ENCODE data around the gene FAM3D. TPM values are rescaled to one million over a fixed set of nuclear protein-coding genes. Genes with fewer than 3 reads are reported as not detected.

Gene FAM3D
- total RNA-seq, 4 donors from 2014 or later, result not detected

DNA sequence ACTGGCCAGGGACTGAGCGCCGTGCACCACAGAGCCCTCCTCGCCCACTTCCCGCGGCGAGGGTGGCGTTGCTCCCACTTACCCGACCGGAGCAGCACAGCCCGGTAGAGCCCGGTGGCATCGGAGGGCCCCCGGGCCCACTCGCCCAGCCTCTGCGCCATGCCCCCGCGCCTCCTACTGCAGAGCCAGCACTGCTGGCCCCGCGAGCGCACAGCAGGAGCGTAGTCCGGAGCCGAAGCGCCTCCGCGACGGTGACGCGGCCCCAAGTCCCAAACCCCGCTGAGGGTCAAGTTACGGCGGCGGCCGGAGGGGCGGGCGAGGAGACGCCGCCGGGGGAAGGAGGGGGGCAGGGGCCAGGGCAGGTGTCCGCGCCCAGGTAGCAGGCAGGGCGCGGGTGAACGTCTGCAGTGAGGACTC, 79.8 kb downstream of the FAM3D start:
- Histone ChIP-seq H3K4me1 (peaks cover 0 to 26% (median 11%) of the 10 kb centered on the region in 4 donors), H3K36me3 (no peaks in the 10 kb centered on the region), H3K27me3 (peaks cover 0 to 24% of the 10 kb centered on the region in 2 donors), H3K4me3 (peak overlapping the region in 1 of 4 donors; percentile 34), H3K27ac (no peak overlapping the region), H3K9me3 (no peaks in the 10 kb centered on the region)
- WGBS, 2 donors, result 11 to 37% methylated on average over 10 to 15 of the region's 44 CpGs
- TF ChIP-seq POLR2A (IDR thresholded peaks at IDR 0.05) (no peak), EP300 (IDR thresholded peaks at IDR 0.05) (no peak)
- TF ChIP-seq, protein P1, sequence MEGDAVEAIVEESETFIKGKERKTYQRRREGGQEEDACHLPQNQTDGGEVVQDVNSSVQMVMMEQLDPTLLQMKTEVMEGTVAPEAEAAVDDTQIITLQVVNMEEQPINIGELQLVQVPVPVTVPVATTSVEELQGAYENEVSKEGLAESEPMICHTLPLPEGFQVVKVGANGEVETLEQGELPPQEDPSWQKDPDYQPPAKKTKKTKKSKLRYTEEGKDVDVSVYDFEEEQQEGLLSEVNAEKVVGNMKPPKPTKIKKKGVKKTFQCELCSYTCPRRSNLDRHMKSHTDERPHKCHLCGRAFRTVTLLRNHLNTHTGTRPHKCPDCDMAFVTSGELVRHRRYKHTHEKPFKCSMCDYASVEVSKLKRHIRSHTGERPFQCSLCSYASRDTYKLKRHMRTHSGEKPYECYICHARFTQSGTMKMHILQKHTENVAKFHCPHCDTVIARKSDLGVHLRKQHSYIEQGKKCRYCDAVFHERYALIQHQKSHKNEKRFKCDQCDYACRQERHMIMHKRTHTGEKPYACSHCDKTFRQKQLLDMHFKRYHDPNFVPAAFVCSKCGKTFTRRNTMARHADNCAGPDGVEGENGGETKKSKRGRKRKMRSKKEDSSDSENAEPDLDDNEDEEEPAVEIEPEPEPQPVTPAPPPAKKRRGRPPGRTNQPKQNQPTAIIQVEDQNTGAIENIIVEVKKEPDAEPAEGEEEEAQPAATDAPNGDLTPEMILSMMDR (IDR thresholded peaks at IDR 0.05), result no peak
- DNase-seq (ENCODE audit: low spot score in 2 of 2), result no peak

DNA sequence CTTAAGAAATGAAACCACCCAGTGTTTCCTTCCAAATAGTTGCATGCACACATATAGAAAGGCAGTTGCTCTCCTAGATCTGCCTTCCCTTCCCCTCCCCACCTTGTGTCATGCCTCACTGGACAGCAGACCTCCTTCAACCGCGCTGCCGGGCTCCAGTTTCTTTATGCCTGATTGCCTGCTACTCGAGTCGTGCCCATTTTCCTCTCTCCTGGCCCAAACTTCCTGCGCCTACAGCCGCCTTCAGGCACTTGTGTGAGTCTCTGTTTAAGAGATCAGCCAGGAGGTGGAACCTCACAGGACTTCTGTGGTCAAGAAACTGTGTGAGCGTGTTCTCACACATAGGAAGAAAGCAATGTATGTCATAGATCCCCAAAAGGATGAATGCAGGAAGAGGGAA, 80.6 kb downstream of the FAM3D start:
- Histone ChIP-seq H3K27me3 (peaks cover 0 to 24% of the 10 kb centered on the region in 2 donors), H3K36me3 (no peaks in the 10 kb centered on the region), H3K27ac (peak overlapping the region in 1 of 4 donors; percentile 85), H3K4me3 (peak overlapping the region in 3 of 4 donors; percentile 44 to 58 (median 47)), H3K4me1 (peaks cover 0 to 26% (median 11%) of the 10 kb centered on the region in 4 donors), H3K9me3 (no peaks in the 10 kb centered on the region)
- DNase-seq (ENCODE audit: low spot score in 2 of 2), result no peak
- 29 to 33% methylated on average over 8 of the region's 8 CpGs for WGBS, 2 donors
- TF ChIP-seq, protein P1 (IDR thresholded peaks at IDR 0.05), result no peak
- TF ChIP-seq EP300 (IDR thresholded peaks at IDR 0.05) (no peak), POLR2A (IDR thresholded peaks at IDR 0.05) (no peak)

DNA sequence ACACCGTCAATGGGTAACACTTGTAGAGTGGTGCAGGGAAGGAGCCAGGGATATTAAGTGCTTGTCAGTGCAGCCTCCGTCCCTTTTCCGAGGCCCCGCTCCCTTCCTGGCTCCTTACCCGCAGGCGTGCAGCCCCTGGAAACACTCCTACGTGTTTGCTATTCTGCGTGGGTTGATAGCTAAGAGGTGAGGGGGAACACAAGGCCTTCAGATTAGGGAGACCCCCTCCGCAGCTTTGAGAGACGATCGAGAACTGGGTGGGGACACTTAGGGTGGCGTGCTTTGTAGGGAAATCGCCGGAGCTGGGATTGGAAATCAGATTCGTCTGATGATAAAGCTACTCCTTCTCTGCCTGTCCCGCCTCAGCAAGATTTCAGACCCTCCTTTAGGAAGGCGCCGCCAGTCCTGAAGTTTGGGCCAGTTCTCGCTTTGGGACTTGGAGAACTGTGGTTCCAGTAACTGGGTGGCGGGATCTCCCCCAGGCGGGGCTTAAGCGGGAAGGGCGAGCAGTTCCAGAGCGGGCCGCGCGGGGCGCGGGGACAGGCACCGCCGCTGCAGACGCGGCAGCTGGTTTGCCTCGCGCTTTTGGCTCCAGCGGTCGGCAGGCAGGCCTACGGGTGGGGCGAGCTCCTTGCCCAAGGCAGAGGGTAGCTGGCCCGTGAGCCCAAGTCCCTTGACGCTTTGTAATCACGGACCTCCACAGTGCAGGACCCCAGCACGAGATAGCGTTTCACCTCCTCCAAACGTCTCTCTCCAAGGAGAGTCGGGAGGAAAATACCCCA, 81.4 kb downstream of the FAM3D start:
- H3K36me3 ChIP-seq, result no peaks in the 10 kb centered on the region
- peak overlapping the region; percentile 29 to 58 (median 46) for H3K4me3 ChIP-seq
- TF ChIP-seq EP300 (IDR thresholded peaks at IDR 0.05) (peak in 1 of 2 donors; percentile 74), POLR2A (IDR thresholded peaks at IDR 0.05) (peak in 1 of 2 donors; percentile 49)
- TF ChIP-seq, protein P1 (IDR thresholded peaks at IDR 0.05), result peak; percentile 74 to 94 (median 90)
- H3K27ac ChIP-seq, result peak overlapping the region; percentile 48 to 85 (median 67)
- H3K4me1 ChIP-seq, result peaks cover 0 to 26% (median 11%) of the 10 kb centered on the region in 4 donors
- 1 to 2% methylated on average over 44 of the region's 46 CpGs for WGBS, 2 donors
- peak; percentile 74 to 82 for DNase-seq (ENCODE audit: low spot score in 2 of 2)
- peaks cover 0 to 24% of the 10 kb centered on the region in 2 donors for H3K27me3 ChIP-seq
- no peaks in the 10 kb centered on the region for H3K9me3 ChIP-seq

DNA sequence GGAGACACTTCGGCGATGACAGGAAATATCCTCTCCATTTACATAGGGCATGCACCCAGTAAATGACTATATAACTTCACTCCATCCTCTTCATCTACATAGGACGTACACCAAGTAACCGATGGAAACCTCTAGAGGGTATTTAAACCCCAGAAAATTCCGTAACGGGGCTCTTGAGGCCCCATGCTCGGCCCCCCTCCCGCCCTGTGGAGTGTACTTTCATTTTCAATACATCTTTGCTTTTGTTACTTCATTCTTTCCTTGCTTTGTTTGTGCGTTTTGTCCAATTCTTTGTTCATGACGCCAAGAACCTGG, 81.9 kb downstream of the FAM3D start:
- H3K27ac ChIP-seq, result peak overlapping the region; percentile 48 to 85 (median 67)
- H3K4me3 ChIP-seq, result peak overlapping the region; percentile 29 to 58 (median 46)
- no peak for DNase-seq (ENCODE audit: low spot score in 2 of 2)
- WGBS, 2 donors, result 31 to 39% methylated on average over 10 of the region's 10 CpGs
- no peaks in the 10 kb centered on the region for H3K9me3 ChIP-seq
- peaks cover 0 to 26% (median 11%) of the 10 kb centered on the region in 4 donors for H3K4me1 ChIP-seq
- peaks cover 0 to 24% of the 10 kb centered on the region in 2 donors for H3K27me3 ChIP-seq
- H3K36me3 ChIP-seq, result no peaks in the 10 kb centered on the region
- TF ChIP-seq POLR2A (IDR thresholded peaks at IDR 0.05) (no peak), EP300 (IDR thresholded peaks at IDR 0.05) (no peak)
- TF ChIP-seq, protein P1 (IDR thresholded peaks at IDR 0.05), result no peak

Other genes with a start within 250 kb of the FAM3D start
- 10 to 100 TPM; 49.8 to 66.7 (median 55.6) TPM for gene PDHB, start 232.9 kb downstream of the FAM3D start, total RNA-seq
- 10 to 100 TPM; 16.1 to 19.4 (median 17.8) TPM for gene KCTD6, start 174.7 kb downstream of the FAM3D start, total RNA-seq
- 10 to 100 TPM; 18.6 to 43.1 (median 36.1) TPM for gene ACOX2, start 129.6 kb downstream of the FAM3D start, total RNA-seq
- gene FAM107A, start 89.4 kb downstream of the FAM3D start, total RNA-seq, result 100 to 1,000 TPM; 147 to 305 (median 227) TPM

Data from tibial nerve (tissue), 4 donors.